ENCODE results near the gene ALDOC. TPM values are rescaled to one million over a fixed set of nuclear protein-coding genes. Genes with fewer than 3 reads are reported as not detected.
"Not testable (repeated sequence)": the region's sequence is repeated elsewhere in the genome, so short reads cannot be mapped to it uniquely, and the experiment has no call there.

ALDOC gene
- total RNA-seq, 1 donor from 2014 or later = 25.9 TPM

GRCh38 chr17:28584434-28584833, 7.7 kb upstream of the ALDOC start:
- peak; percentile 35 for DNase-seq (ENCODE audit: low read depth)

DNA sequence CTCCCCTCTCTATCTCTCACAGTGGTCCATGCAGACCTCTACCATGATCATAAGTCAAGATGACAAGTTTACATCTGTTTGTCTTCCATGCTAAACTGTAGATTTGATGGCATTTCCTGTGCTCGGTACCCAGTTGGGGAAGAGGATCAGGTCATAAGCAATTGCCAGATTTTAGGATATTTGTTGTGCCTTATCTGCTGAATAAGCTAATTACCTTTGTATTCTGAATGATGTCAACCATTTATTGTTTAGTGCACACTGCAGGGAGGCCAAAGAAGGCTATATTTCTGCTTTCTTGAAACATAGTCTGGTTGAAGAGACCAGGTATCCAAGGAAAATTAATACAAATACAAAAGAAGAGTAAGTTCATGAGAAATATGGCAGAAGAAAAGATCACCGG, 5.8 kb upstream of the ALDOC start:
- DNase-seq (ENCODE audit: low read depth) = no peak

DNA sequence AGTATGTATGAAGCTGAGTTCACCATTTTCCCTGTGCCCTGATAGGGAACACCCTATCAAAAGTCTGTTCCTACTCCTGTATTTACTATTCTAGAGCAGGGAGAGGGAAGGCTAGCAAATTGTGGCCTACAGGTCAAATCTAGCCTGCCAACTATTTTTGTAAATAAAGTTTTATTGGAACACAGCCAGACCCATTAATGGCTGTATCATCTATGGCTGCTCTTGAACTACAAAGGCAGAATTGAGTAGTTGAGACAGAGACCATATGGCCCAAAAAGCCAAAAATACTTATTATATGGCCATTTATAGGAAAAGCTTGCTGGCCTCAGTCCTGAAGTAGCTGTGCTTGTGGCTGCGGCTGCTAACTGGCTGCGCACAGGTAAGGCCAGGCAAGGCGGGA, 4.3 kb upstream of the ALDOC start:
- DNase-seq (ENCODE audit: low read depth) = no peak

DNA sequence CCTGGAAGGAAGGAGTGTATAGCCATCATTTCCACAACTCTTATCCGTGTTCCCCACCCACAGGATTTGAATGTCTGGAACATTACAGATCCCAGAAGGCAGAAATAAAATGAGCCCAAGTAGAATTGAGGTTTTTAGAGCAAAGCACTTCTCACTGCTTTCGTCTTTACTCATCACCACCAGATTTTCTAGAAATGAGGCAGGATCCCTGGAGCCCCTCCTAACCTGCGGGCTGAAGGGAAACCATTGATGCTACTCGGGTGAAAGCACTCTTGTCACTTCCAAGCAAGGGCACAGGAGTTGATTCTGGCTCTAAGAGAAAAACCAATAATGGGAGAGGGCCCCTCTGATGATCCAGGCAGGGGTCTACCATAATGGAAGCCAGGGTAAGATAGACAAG, 2.8 kb upstream of the ALDOC start:
- DNase-seq (ENCODE audit: low read depth) = no peak

GRCh38 chr17:28578246-28579195, 1.8 kb upstream of the ALDOC start:
- no peak for DNase-seq (ENCODE audit: low read depth)

- no peak for DNase-seq (ENCODE audit: low read depth)
These were observed 750 bp upstream of the ALDOC start for GRCh38 chr17:28577466-28577824.

- not testable (repeated sequence) for DNase-seq (ENCODE audit: low read depth)
These were observed 679 bp downstream of the ALDOC start for GRCh38 chr17:28576016-28576415.

GRCh38 chr17:28575126-28575795, 1.4 kb downstream of the ALDOC start:
- peak; percentile 30 for DNase-seq (ENCODE audit: low read depth)

- no peak for DNase-seq (ENCODE audit: low read depth)
These were observed 2.2 kb downstream of the ALDOC start for GRCh38 chr17:28574526-28574925.

GRCh38 chr17:28573966-28574480, 2.7 kb downstream of the ALDOC start:
- DNase-seq (ENCODE audit: low read depth) = no peak

GRCh38 chr17:28573521-28573920, 3.2 kb downstream of the ALDOC start:
- DNase-seq (ENCODE audit: low read depth) = no peak

- DNase-seq (ENCODE audit: low read depth) = no peak
These were observed 3.7 kb downstream of the ALDOC start for GRCh38 chr17:28573040-28573380.

DNA sequence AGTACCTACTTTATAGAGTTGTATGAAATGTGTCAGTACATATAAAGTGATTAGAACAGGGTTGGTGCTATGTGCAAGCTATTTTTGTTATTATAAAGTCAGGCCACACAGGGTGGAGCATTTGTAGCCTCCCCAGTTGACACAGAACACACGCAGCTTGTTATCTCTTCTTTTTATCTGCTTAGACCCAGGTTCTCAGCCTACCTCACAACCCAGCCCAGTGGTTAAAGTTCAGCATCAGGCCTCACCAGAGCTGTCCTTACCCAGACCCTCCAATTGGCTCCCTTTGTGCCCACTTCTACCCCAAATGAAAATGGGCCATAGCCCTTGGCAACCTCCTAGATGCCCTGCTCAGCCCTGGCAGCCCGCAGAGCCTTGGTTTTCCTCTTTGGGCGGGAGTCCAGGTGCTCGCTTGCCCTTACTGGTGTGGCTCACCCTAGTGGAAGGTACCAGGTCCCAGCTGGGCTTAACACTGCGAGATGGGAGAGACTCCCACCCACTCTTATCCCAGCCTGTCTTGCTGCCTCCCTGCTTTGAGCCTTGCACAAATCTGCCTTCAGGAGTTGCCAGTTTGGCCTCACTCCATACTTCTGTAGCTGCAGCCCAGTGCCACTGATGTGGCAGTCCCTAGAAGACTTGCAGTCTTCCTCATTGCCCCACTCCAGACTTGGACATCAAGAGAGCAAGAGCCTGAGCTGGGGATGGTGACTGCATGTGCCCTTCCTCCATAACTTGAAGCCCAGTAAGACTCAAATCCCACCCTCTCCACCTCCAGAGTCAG, 4.2 kb downstream of the ALDOC start:
- no peak for DNase-seq (ENCODE audit: low read depth)

DNA sequence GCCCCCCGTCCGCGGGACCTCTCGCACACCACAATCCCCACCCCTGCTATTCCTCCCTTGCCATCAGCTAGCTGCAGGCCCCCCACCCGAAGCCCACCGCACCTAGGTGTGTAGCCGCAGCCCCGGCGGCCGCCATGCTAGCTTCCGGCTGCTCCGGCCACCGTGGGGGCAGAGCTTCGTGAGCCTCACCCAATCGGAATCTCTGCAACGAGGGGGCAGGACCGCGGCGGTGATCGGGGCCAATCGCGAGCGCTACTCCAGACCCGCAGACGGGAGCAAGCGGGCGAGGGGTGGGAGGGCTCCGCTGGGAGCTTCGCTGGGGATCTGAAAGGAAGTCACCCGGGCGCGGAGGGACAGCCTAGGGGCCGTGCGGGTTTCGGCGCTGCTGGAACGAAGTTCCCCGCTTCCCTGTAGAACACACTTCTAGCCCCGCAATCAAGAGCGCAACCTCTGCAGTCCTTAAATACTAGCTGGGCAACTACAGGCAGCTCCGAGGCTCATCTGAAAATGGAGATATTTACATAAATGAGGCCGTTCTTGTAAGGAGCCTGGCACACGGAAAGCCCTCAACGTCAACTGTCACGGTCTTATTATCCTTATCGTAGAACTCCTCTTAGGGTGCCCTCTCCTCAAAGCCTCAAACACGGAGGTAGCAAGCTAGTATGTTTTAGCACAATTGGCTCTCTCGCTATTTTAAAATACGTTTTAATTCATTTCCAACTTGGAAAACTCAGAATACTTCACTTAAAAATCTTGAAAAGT, 5.2 kb downstream of the ALDOC start, which contains the start of gene PIGS:
TSS of gene PIGS (minus strand) at position 164 of the 762 bp plus-strand sequence. CDS start at position 136, 28 bp downstream.
- peak; percentile 94 for DNase-seq (ENCODE audit: low read depth)

DNA sequence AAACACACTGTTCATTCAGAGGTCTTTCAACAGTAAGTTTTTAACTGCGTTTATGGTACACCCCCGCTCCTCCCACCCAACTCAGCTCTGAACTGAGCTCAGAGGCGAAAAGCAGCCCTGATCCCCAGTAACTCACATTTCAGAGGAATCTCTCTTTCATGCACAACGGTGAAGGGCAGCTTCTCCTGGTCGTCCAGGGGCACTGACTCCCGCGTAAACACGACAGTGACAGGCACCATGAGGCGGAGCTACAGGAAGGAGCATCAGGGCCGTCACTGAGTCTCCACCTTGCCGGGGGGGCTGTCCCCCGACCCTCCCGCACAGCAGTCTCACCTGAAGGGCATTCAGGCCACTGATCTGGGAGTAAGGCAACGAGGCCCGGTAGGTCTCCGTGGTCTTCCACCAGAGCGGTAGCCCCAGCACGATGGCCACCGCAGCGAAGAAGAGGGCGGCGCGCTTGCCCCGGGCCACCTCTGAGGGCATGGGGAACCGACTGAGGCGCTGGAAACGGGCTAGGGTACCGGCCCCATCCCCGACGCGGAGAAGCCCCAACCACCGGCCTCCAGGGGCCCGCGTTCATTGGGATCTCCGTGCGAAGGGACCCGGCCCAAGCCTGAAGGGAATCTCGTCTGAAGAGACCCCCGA, 5.9 kb downstream of the ALDOC start:
- no peak for DNase-seq (ENCODE audit: low read depth)

- no peak for DNase-seq (ENCODE audit: low read depth)
These were observed 7.2 kb downstream of the ALDOC start for GRCh38 chr17:28569446-28569845.

- DNase-seq (ENCODE audit: low read depth) = no peak
These were observed 9.1 kb downstream of the ALDOC start for GRCh38 chr17:28567604-28568003.

DNA sequence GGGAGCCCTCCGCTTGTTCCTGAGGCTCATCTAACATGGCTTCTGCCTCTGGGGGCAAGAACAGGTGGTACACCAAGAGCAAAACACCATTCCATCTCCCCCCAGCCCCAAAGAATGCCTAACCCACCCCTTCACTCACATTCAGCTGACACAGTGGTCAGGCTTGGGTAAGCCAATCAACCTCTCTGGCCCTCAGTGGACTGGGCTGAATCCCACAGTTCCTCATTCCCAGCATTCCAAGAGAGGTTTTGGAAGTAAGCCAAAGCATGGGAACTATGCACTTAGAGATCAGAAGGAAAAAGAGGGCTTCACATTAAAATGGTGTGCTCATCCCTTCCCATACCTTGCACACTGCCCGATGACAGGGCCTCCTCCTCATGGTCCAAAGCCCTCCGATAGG, 13.2 kb downstream of the ALDOC start:
- peak; percentile 97 for DNase-seq (ENCODE audit: low read depth)

- no peak for DNase-seq (ENCODE audit: low read depth)
These were observed 21.7 kb downstream of the ALDOC start for GRCh38 chr17:28555022-28555421.

DNA sequence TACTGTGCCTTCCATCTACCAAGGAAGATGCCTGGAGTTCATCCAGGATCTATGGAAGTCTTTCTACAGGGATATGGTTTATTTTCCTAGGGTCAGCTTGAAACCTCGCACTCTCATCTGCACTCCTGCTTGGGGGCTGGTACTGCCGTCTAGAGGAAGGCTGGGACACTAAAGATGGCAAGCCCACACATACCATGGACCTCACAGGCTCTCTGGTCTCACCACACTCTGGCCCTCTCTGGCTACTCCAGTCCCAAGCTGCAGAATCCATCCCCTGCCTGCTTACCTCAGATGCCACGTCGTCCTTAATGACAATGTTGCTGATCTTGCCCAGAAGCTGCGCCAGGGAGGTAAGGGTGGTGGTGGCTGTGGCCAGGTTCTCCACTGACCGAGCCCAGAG, 22.1 kb downstream of the ALDOC start:
- DNase-seq (ENCODE audit: low read depth) = no peak

Measured in myocyte (in vitro differentiated cells).